ENCODE data around the gene SRSF3. TPM values are rescaled to one million over a fixed set of nuclear protein-coding genes. Genes with fewer than 3 reads are reported as not detected.

The SRSF3 gene
- total RNA-seq, 2 donors from 2014 or later = 170 to 190 TPM

Small RNA genes within 50 kb of the gene (microRNA-seq; reads per million reads assigned to microRNA genes)
- gene MIR3925 (ENCODE audit: borderline microRNAs expressed in 2 of 2) = 0 reads per million in 2 donors

Other genes starting within 250 kb of the SRSF3 start
- under 1 TPM in 1 of 2 donors, not detected in 1; 0.57 TPM for gene ETV7, start 206.7 kb upstream of the SRSF3 start, total RNA-seq
- gene PXT1, start 151.5 kb upstream of the SRSF3 start, total RNA-seq = not detected
- gene KCTD20, start 151.4 kb upstream of the SRSF3 start, total RNA-seq = 10 to 100 TPM; 52.6 to 54.3 TPM
- 10 to 100 TPM; 32.1 to 32.7 TPM for gene STK38, start 46.9 kb upstream of the SRSF3 start, total RNA-seq
- gene CDKN1A, start 84.4 kb downstream of the SRSF3 start, total RNA-seq = 100 to 1,000 TPM in 1 of 2 donors, 10 to 100 TPM in 1; 87.4 to 195 TPM
- under 1 TPM; 0.33 to 0.42 TPM for gene RAB44, start 103.5 kb downstream of the SRSF3 start, total RNA-seq
- gene CPNE5, start 245.1 kb downstream of the SRSF3 start, total RNA-seq = 1 to 10 TPM; 5.2 to 5.4 TPM

All from posterior vena cava (tissue), 2 donors.